IPS-18c (cell line): Measurements from ENCODE around the gene CACNA1G.

Source experiments
- H3K4me3 ChIP-seq: 2 replicates; pipeline ENCODE4 v1.7.0; 2013; ENCODE audit warnings: low read depth, mild to moderate bottlenecking, low read length, moderate library complexity; ENCODE audit not compliant: insufficient read depth
- H3K9me3 ChIP-seq: one replicate; pipeline ENCODE4 v1.6.1; 2013; ENCODE audit warnings: mild to moderate bottlenecking, low read length, moderate library complexity; ENCODE audit not compliant: control insufficient read depth, insufficient read depth

Gene CACNA1G

DNA sequence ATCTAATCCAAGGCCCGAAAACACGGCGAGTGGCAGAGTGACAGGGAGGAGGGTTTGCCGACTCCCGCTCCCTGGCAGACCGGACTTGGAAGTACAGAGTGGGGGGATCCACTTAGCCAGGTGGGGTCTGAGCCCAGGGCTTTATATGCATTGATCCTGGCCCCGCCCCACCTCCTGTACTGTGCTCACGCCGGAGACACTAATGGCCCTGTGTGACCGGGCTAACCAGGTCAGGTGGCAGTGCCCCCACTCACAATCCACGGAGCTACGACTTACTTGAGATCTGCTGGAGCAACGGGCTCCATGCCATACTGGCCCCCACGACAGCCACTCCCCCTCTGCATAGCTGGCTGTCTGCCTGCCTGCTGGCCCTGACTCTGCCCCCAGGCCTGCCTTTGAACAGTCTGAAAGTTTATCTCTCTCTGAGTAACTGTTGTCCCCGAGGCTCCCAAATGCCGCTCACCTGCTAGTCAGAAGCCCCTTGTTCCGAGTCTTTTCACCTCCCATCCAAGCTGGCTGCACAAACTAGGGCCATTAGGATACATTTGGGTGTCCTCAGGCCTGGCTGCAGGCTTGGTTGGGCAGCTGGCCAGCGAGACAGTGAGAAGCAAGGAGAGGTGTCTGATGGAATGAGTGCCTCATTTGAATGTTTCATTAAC, 28.0 kb downstream of the CACNA1G start:
- H3K4me3 ChIP-seq = no peak overlapping the region
- no peaks in the 10 kb centered on the region for H3K9me3 ChIP-seq

DNA sequence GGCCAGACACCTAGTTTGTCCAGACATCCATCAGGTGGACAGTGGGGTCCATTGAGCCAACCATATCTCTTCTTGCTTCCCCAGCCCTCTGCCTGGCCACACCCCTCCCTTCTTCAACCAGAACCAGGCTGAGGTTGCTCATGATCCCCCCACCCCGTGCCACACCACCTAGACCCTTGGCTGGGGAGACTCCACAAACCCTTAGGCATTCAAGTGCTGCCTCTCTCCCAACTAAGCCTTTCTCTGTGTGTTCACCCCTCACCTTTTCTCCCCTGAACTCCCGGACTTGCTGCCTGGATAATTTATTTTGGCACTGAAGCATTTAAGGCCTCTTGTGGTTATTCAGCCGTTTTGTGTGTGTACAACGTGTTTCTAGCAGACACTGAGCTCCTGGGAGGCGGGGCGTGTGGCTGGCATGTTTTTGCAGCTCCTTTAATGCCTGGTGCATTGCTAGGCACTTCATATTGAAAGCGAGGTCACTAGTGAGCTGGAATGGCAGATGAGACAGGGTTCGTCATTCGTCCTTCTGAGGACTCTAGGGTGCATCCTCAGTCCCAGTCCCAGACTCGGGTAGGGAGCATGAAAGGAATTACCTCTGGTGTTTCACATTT, 28.7 kb downstream of the CACNA1G start:
- Histone ChIP-seq H3K4me3 (no peak overlapping the region), H3K9me3 (no peaks in the 10 kb centered on the region)

DNA sequence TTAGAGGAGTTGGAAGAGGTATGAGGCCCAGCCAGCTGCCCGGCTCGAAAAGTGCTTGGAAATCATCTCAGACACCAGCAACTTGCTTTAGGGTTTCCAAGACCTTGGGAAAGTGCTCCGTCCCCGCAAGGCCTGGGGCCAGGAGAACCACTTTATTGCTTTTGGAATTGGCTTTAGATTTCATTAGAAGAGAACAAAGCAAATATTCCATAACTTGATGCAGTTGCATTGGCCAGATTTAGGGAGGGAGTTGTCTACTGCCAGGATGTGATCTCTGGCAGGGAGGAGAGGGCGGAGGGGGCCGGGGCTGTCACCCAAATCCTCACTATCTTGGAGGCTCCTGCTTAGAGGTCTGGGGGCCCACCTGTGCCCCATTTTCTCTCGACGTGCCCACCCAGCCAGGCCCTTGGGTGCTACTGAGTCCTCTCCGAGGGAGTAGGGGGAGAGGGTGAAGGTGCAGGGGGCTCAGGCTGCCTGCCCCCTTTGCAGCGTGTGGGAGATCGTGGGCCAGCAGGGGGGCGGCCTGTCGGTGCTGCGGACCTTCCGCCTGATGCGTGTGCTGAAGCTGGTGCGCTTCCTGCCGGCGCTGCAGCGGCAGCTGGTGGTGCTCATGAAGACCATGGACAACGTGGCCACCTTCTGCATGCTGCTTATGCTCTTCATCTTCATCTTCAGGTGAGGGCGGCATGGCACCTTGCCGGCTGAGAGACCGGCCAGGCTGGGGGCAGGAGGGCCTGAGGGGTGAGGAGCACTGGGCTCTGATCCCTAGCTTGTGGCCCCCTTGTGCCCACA, 30.6 kb downstream of the CACNA1G start:
- no peak overlapping the region for H3K4me3 ChIP-seq
- no peaks in the 10 kb centered on the region for H3K9me3 ChIP-seq

DNA sequence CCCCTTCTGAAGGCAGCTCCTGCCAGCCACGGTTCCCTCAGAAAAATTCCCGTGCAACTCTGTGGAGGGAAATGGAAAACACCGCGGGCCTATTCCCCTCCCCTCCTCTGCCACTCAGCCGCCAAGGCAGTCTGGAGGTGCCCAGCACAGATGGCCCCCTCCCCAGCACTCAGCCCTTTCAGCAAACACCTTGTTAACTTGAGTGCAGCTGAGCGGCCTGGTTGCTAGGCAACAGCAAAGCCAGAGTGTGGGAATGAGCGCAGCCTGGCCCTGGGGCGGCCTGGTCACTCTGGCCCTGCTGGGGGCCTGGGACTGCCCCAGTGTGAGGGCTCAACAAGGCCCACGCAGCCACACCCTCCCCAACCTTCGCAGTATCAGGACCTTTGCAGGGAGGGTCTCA, 32.8 kb downstream of the CACNA1G start:
- no peaks in the 10 kb centered on the region for H3K9me3 ChIP-seq
- H3K4me3 ChIP-seq = no peak overlapping the region

DNA sequence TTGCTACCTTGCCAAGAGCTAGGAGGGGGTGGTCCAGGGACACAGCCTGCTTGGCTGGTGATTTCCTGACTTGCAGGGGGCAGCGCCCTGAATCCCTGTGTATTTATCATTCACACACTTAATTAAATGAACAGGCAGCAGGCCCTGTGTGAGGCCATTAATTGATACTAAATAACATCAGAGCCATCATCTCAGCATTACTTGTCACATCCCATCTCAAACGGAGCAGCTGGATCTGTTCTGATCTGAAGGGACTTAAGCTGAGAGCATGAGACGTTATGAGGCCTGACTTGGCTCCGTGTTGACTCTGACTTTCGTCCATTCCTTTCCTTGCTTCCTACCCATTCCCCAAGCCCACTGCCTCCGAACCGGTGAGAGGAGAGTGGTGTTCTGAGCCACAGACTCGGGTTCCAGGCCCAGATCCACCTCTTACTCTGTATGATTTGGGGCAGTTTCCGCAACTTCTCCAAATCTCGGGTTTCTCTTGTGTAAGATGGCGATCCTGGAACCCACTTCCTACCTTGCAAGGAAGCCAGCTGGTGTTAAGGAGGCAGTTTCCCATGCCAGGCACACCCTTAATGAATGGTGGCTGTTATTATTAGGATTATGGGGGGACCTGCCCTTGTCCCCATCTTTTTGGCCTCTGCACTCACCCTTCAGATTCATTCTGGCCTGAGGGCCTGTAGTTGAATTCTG, 33.8 kb downstream of the CACNA1G start:
- no peaks in the 10 kb centered on the region for H3K9me3 ChIP-seq
- H3K4me3 ChIP-seq = no peak overlapping the region

DNA sequence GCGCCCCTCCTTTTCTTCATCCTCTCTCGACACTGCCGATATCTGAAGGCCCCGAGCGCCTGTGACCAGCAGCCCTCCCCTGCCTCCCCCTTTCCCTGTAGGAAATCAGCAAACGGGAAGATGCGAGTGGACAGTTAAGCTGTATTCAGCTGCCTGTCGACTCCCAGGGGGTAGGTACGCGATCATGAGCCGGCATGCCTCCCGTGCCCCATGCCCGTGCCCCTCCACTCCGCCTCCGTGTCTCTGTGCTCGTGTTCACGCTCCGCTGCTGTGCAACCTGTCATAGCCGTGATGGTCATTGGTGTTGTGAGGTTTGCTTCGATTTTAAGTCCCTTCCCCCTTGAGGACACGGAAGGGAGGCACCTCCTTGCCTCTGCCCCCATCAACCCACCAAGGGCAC, 34.4 kb downstream of the CACNA1G start:
- Histone ChIP-seq H3K4me3 (no peak overlapping the region), H3K9me3 (no peaks in the 10 kb centered on the region)

DNA sequence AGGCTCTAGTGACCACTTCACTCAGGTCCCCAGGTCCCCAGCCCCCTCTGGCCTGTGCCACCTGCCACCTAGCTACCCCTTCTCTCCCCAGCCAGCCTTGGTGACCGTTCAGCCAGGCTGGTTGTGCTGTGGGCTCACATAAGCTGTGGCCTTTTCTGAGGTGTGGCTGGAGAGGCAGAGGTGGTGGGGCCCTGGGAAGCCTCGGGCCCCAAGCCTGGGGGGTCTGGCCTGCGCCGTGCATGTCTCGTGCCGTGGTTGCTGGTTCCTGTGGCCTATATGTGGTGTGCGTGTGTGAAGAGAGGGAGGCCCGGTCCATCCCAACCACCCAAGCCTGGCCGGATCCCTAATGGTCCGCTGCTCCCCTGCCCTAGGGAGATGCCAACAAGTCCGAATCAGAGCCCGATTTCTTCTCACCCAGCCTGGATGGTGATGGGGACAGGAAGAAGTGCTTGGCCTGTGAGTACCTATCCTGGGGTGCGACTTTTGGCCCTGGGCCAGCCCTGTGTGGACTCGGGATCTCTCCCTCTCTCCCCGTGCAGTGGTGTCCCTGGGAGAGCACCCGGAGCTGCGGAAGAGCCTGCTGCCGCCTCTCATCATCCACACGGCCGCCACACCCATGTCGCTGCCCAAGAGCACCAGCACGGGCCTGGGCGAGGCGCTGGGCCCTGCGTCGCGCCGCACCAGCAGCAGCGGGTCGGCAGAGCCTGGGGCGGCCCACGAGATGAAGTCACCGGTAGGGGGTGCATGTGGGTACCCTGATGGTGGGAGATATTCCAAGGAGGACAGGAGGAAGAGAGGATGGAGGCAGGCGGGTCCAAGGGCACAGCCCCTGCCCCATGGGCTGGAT, 35.9 kb downstream of the CACNA1G start:
- H3K9me3 ChIP-seq = no peaks in the 10 kb centered on the region
- no peak overlapping the region for H3K4me3 ChIP-seq

DNA sequence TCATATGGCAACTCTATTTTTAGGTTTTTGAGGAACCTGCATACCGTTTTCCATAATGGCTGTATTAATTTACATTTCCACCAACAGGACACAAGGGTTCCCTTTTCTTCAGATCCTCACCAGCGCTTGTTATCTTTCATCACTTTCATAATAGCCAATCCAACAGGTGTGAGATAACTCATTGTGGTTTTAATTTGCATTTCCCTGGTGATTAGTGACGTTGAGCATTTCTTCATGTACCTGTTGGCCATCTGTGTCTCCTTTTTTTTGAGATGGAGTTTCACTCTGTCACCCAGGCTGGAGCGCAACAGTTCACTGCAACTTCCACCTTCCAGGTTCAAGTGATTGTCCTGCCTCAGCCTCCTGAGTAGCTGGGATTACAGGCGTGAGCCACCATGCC, 38.0 kb downstream of the CACNA1G start:
- no peak overlapping the region for H3K4me3 ChIP-seq
- no peaks in the 10 kb centered on the region for H3K9me3 ChIP-seq

DNA sequence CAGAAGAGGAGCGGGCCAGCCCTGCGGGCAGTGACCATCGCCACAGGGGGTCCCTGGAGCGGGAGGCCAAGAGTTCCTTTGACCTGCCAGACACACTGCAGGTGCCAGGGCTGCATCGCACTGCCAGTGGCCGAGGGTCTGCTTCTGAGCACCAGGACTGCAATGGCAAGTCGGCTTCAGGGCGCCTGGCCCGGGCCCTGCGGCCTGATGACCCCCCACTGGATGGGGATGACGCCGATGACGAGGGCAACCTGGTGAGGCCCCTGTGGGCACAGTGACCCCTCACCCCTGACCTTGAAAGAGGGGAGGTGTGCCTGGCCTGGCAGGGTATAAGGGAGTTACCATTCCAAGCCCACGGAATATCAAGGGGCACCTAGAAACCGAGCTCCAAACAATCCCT, 39.1 kb downstream of the CACNA1G start:
- H3K9me3 ChIP-seq = no peaks in the 10 kb centered on the region
- H3K4me3 ChIP-seq = no peak overlapping the region

DNA sequence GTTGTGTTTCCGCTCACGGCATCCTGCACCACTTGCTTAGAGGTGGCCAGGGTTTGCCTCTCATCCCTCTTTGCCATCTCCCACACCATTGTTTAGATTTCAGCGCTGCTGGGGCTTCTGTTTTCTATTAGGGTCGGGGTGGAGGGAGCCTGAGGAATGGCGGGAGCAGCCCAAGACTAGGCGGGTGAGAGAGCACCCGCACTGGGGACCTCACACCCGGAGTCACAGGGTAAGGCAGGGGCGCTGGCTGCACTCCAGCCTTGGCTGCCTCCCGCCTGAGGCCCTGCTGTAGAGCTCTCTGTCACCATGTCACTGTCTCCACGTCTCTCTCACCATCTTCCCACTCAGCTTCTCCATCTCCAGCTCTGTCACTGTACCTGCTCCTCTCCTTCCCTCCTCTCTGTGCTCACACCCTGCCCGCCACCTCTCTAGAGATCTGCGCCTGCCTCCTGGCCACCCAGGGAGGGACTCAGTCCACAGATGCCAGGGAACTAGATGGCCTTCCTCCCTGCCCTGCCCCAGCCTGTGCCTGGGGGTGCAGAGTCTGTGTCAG, 41.4 kb downstream of the CACNA1G start:
- H3K9me3 ChIP-seq = no peaks in the 10 kb centered on the region
- no peak overlapping the region for H3K4me3 ChIP-seq

DNA sequence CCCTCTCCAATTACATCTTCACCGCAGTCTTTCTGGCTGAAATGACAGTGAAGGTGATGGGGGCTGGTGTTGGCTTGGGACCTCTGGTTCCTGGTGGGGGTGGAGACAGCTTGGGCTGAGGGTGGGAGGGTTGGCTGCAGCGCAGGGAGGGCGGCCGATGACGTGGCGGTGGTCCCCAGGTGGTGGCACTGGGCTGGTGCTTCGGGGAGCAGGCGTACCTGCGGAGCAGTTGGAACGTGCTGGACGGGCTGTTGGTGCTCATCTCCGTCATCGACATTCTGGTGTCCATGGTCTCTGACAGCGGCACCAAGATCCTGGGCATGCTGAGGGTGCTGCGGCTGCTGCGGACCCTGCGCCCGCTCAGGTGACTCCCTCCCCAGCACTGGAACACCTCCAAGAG, 42.3 kb downstream of the CACNA1G start:
- H3K4me3 ChIP-seq = no peak overlapping the region
- H3K9me3 ChIP-seq = no peaks in the 10 kb centered on the region

DNA sequence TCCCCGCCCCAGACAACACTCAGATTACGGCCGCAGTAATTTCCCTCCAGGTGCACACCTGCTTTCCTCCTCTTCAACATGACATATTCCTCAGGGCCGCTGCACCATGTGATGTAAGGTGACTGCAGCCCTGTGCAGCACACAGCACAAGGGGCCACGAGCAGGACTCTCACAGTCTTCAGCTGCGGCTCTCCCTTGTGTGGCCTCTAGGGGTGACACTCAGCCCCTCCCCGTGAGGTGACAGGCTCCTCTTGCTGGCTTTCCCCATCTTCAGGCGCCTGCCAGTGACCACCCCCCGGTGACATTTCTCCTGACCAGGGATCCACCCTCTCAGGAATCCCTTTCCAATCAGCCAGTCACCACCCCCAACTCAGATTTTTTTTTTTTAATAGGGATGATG, 42.8 kb downstream of the CACNA1G start:
- Histone ChIP-seq H3K9me3 (no peaks in the 10 kb centered on the region), H3K4me3 (no peak overlapping the region)

DNA sequence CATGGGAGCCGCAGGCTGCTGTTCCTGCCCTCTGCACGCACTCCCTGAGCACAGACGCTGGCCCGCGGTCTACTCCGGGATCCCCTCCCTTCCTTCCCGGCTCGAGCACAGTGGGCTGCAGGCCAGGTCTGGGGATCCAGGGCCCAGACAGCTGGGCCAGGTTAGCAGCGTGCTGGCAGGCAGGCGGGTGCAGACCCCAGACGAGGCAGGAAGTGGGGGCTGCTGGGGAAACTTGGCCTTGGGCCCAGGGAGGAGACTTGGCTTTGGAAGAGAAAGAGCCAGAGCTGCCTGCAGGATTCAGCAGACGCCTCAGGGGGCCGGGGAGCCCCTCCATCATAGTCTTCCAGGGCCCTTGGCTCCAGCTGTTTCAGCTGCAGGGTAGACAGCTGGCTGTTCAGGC, 44.0 kb downstream of the CACNA1G start:
- Histone ChIP-seq H3K9me3 (no peaks in the 10 kb centered on the region), H3K4me3 (no peak overlapping the region)

DNA sequence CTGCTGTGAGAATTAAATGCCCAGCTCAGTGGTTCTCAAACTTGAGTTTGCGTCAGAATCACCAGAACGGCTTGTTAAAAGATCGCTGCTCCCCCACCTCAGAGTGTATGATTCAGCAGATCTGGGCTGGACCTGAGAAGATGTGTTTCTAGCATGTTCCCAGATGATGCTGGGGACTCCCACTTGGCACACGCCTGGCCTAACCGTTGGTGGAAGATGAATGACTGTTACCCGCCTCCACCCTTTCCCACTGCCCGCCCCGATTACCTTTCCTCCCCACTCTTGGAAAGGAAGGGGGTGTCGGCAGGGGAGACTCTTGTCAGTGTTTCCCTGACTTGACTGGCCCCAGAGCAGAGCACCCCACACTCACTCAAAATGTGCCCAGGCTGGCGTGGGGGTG, 44.9 kb downstream of the CACNA1G start:
- no peak overlapping the region for H3K4me3 ChIP-seq
- H3K9me3 ChIP-seq = no peaks in the 10 kb centered on the region

DNA sequence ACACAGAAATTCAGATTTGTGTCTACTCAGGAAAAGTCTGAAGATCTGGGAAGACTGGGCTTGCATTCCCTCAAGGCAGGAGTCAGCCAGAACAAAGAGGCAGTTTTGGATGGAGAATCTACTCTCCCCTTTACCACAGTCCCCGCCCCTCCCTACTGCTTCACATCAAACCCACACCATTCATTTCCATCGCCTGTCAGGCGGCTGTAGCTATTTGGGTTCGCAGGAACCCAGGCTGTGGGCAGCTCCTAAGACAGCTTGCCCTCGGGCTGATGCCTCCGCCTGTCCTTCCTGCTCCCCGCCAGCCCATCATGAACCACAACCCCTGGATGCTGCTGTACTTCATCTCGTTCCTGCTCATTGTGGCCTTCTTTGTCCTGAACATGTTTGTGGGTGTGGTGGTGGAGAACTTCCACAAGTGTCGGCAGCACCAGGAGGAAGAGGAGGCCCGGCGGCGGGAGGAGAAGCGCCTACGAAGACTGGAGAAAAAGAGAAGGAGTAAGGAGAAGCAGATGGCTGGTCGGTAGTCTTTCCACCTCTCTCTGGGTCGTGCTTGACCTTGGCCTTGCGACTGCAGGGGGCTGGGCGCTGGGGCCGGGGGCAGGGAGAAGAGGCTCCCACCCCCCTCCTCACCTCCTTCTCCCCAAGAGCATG, 47.1 kb downstream of the CACNA1G start:
- Histone ChIP-seq H3K9me3 (no peaks in the 10 kb centered on the region), H3K4me3 (no peak overlapping the region)

DNA sequence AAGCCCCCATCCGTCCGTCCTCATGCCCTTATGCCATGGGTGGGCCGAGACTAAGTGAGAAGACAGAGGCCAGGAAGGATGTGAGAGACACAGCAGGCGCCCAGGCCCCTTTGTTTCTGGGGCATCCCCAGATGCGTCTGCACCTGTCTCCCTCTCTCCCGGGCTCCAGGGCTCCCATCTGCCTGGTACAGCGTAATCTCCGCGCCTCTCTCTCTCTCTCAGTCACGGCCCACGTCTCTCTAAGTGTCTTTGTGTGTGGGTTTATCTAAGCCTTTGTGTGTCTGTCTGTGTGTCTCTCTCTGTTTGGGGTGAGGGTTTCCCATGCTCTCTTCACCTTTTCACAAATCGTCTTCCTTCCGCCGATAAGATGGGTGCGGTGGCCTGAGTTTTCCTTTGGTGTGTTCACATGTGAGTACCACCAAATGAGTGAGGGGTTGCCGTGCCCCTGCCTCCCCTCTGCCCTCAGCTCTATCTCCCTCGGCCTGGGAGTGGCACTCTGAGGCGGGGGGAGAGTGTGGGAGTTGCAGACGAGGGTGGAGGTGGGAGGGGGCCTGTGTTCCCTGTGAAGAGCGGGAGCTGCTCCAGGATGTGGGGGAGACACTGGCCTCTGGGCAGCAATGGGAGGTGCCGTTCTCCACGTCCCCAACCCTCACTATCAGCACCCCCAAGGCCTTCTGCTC, 48.3 kb downstream of the CACNA1G start:
- Histone ChIP-seq H3K9me3 (no peaks in the 10 kb centered on the region), H3K4me3 (no peak overlapping the region)
